Panc1 (cell line): ENCODE measurements around the gene PRKACA. TPM values are rescaled to one million over a fixed set of nuclear protein-coding genes. Genes with fewer than 3 reads are reported as not detected.
A peak's percentile ranks its signal among the peaks of the same experiment; 100 is the strongest.

Source experiments
- ATAC-seq: fragments of 200-7000 bp; cut with Tn5 transposase; 2 replicates; pipeline ENCODE4 v1.9.1; 2020; ENCODE audit warnings: mild to moderate bottlenecking, moderate library complexity
- BruUV-seq: library from RNA; stranded (reverse); fragments of 400-500 nt; replicated peaks from 2 replicates; lab custom pipeline; 2021; lab: Mats Ljungman, UMichigan
- CTCF ChIA-PET: fragments of 300-600 bp; sonication (Branson Sonifier 250); formaldehyde crosslinking; loops from one replicate; lab custom pipeline; 2022; ENCODE audit warnings: antibody characterized with exemption; lab: Charles Lee
- POLR2A ChIA-PET: fragments of 300-600 bp; sonication (Branson Sonifier 250); formaldehyde crosslinking; loops from one replicate; lab custom pipeline; 2022; ENCODE audit warnings: antibody characterized with exemption; lab: Charles Lee
- DNase-seq: peaks from one replicate; pipeline ENCODE4 v3.0.0-alpha.2; 2010; ENCODE audit warnings: low read depth, low spot score
- H3K27ac ChIP-seq: 2 replicates; pipeline ENCODE4 v1.5.1; 2011; ENCODE audit warnings: mild to moderate bottlenecking, low read length, inconsistent platforms
- H3K27me3 ChIP-seq: fragments of 200-500 bp; sonication (Bioruptor generic); 2 replicates; pipeline ENCODE4 v1.6.0; 2014; ENCODE audit warnings: low read length, inconsistent platforms; ENCODE audit not compliant: control insufficient read depth, insufficient read depth
- H3K36me3 ChIP-seq: fragments of 200-500 bp; sonication (Bioruptor generic); 2 replicates; pipeline ENCODE4 v1.5.1; 2014; ENCODE audit warnings: inconsistent platforms, mild to moderate bottlenecking, low read length, moderate library complexity; ENCODE audit not compliant: control insufficient read depth, insufficient read depth
- H3K4me1 ChIP-seq: 2 replicates; pipeline ENCODE4 v1.5.1; 2011; ENCODE audit warnings: inconsistent platforms, mild to moderate bottlenecking, low read length, moderate library complexity; ENCODE audit not compliant: control insufficient read depth, insufficient read depth
- H3K4me3 ChIP-seq, 2 experiments: 2 replicates each; pipeline ENCODE4 v1.5.1; 2011 to 2012; ENCODE audit warnings: low read depth in 2 of 2, low read length in 2 of 2, mild to moderate bottlenecking in 2 of 2, inconsistent platforms in 1 of 2, moderate library complexity in 1 of 2
- H3K9me3 ChIP-seq: fragments of 200-500 bp; sonication (Bioruptor generic); 2 replicates; pipeline ENCODE4 v1.5.1; 2014; ENCODE audit warnings: low read depth, mild to moderate bottlenecking, inconsistent platforms, low read length, moderate library complexity; ENCODE audit not compliant: control insufficient read depth, insufficient read depth
- CTCF ChIP-seq: fragments of 450-650 bp; IDR thresholded peaks from 2 replicates; pipeline ENCODE4 v1.5.1; 2017; ENCODE audit warnings: mild to moderate bottlenecking
- POLR2AphosphoS5 ChIP-seq: IDR thresholded peaks from 2 replicates; pipeline ENCODE4 v1.6.1; 2012; ENCODE audit warnings: mild to moderate bottlenecking, low read depth, low read length, moderate library complexity
- REST ChIP-seq, 2 experiments: IDR thresholded peaks; 2 replicates each; pipeline ENCODE4 v1.6.1; 2011 to 2012; ENCODE audit warnings: low read depth in 2 of 2, control low read depth in 1 of 2, low read length in 1 of 2, mild to moderate bottlenecking in 1 of 2, moderate library complexity in 1 of 2; ENCODE audit not compliant: insufficient read depth in 1 of 2
- SIN3A ChIP-seq: IDR thresholded peaks from 2 replicates; pipeline ENCODE4 v1.6.1; 2012; ENCODE audit warnings: low read depth, mild to moderate bottlenecking, low read length, moderate library complexity, borderline replicate concordance; ENCODE audit not compliant: insufficient read depth
- TCF7L2 ChIP-seq: IDR thresholded peaks from 2 replicates; pipeline ENCODE4 v1.6.1; 2011; ENCODE audit warnings: mild to moderate bottlenecking, low read depth, low read length, inconsistent platforms
- in situ Hi-C: cut with HindIII; loops from 2 replicates; pipeline ENCODE4 v1.10.0; 2016; ENCODE audit warnings: low sequenced_read_pairs, low pct_unique_long_range_greater_than_20kb
- intact Hi-C: fragments of 100-400 bp; cut with micrococcal nuclease; formaldehyde crosslinking; loops from one replicate; pipeline ENCODE4 v1.10.0; 2022; ENCODE audit not compliant: unreplicated experiment
- total RNA-seq: library from RNA; stranded (reverse); gene quantifications from one replicate; pipeline ENCODE4 v1.2.1, GENCODE V29; 2021; ENCODE audit not compliant: unreplicated experiment

PRKACA gene
- total RNA-seq, 1 experiment from 2014 or later, result 70.8 TPM

GRCh38 chr19:14135355-14135754 lies 17.8 kb upstream of the PRKACA start:
- Histone ChIP-seq H3K36me3 (peaks cover 6% of the 10 kb centered on the region; the same call in 1 of the 2 replicates), H3K4me1 (peaks cover 8% of the 10 kb centered on the region; the same call in 1 of the 2 replicates), H3K9me3 (no peaks in the 10 kb centered on the region), H3K4me3 (peak overlapping the region; percentile 62 to 64), H3K27me3 (no peaks in the 10 kb centered on the region), H3K27ac (peak overlapping the region; percentile 78)
- ATAC-seq, result no peak
- BruUV-seq, result no TSS peak
- in situ Hi-C loops (no loop called here), intact Hi-C loops (no loop called here)
- ChIA-PET POLR2A (interaction anchor here (0.7 kb wide), 1 partner anchor 18 kb away, joined by 7 read pairs; the partner anchor contains the start of gene PRKACA), CTCF (interaction anchor here (0.7 to 1.8 kb wide), 3 partner anchors 21 to 405 kb away, joined by 3 to 9 read pairs (median 5); no protein-coding TSS in a partner anchor)
- no peak for DNase-seq
- no peak for TF ChIP-seq SIN3A

- in situ Hi-C loops (no loop called here), intact Hi-C loops (no loop called here)
- ChIA-PET CTCF (no interaction called here), POLR2A (no interaction called here)
- H3K27me3 ChIP-seq, result no peaks in the 10 kb centered on the region
- H3K4me3 ChIP-seq, result no peak overlapping the region
- no peaks in the 10 kb centered on the region for H3K36me3 ChIP-seq
- ATAC-seq, result no peak
- no TSS peak for BruUV-seq
- no peaks in the 10 kb centered on the region for H3K4me1 ChIP-seq
- H3K27ac ChIP-seq, result no peak overlapping the region
- DNase-seq, result no peak
- TF ChIP-seq TCF7L2 (no peak), SIN3A (no peak), CTCF (no peak), POLR2AphosphoS5 (no peak), REST (IDR thresholded peaks at IDR 0.05; ENCODE audit: insufficient read depth in 1 of 2, low read depth in 2 of 2, low read length in 1 of 2) (no peak)
- no peaks in the 10 kb centered on the region for H3K9me3 ChIP-seq
These were observed 10.5 kb upstream of the PRKACA start for GRCh38 chr19:14127929-14128509.

- CTCF ChIA-PET, result no interaction called here
- no peaks in the 10 kb centered on the region for H3K36me3 ChIP-seq
- POLR2A ChIA-PET, result no interaction called here
- H3K27ac ChIP-seq, result no peak overlapping the region
- BruUV-seq, result no TSS peak
- no peak overlapping the region for H3K4me3 ChIP-seq
- in situ Hi-C loops (no loop called here), intact Hi-C loops (no loop called here)
- DNase-seq, result no peak
- TF ChIP-seq CTCF (no peak), SIN3A (no peak), REST (IDR thresholded peaks at IDR 0.05; ENCODE audit: insufficient read depth in 1 of 2, low read depth in 2 of 2, low read length in 1 of 2) (no peak), TCF7L2 (no peak), POLR2AphosphoS5 (no peak)
- no peaks in the 10 kb centered on the region for H3K9me3 ChIP-seq
- H3K27me3 ChIP-seq, result no peaks in the 10 kb centered on the region
- ATAC-seq, result 0 out of 2 replicates have a peak, but pooled peaks have one; percentile 11
- no peaks in the 10 kb centered on the region for H3K4me1 ChIP-seq
These were observed 9.6 kb upstream of the PRKACA start for GRCh38 chr19:14127176-14127575.
